ENCODE results near the gene FAM193B. TPM values are rescaled to one million over a fixed set of nuclear protein-coding genes. Genes with fewer than 3 reads are reported as not detected.

The FAM193B gene
- total and polyA plus RNA-seq, 9 of the 15 experiments (the other 6 are each of a cell fraction or from before 2014, with no cell fraction given): 4.4 to 76.4 (median 37.3) TPM

GRCh38 chr5:177539411-177539810 is 15.0 kb downstream of the FAM193B start (continued):
- no peak for TF ChIP-seq AFF1 (IDR thresholded peaks at IDR 0.05; ENCODE audit: low read depth in 1 of 2, partially characterized antibody in 2 of 2)
- TF ChIP-seq CEBPZ (IDR thresholded peaks at IDR 0.05; ENCODE audit: borderline replicate concordance, low read depth, low read length): no peak
- TF ChIP-seq GTF2B (IDR thresholded peaks at IDR 0.05; ENCODE audit: extremely low read depth, insufficient read length): no peak

Data from K562 (cell line).